Fibroblast of the aortic adventitia (primary cell): Measurements from ENCODE around the gene FAM193A. TPM values are rescaled to one million over a fixed set of nuclear protein-coding genes. Genes with fewer than 3 reads are reported as not detected.
"Not testable (repeated sequence)": the region's sequence is repeated elsewhere in the genome, so short reads cannot be mapped to it uniquely, and the experiment has no call there.

Experiments
- DNase-seq: peaks from one replicate; pipeline ENCODE4 v3.0.0-alpha.2; 2010; ENCODE audit warnings: low read depth
- H3K4me3 ChIP-seq: 2 replicates; pipeline ENCODE4 v1.5.1; 2011; ENCODE audit warnings: low read depth, mild to moderate bottlenecking, control low read depth, low read length, moderate library complexity
- total RNA-seq: library from RNA; depleted of rRNA; stranded (reverse); fragments of >200 nt; gene quantifications from 2 replicates; pipeline ENCODE4 v1.2.3, GENCODE V29; 2012; ENCODE audit warnings: low replicate concordance
- TF ChIP-seq, protein P1 (sequence below): IDR thresholded peaks from 2 replicates; pipeline ENCODE4 v1.5.1; 2011; ENCODE audit warnings: mild to moderate bottlenecking, low read length, control low read depth, inconsistent platforms; ENCODE audit not compliant: insufficient read depth

The FAM193A gene
- total RNA-seq, 1 donor, result 17.4 TPM

DNA sequence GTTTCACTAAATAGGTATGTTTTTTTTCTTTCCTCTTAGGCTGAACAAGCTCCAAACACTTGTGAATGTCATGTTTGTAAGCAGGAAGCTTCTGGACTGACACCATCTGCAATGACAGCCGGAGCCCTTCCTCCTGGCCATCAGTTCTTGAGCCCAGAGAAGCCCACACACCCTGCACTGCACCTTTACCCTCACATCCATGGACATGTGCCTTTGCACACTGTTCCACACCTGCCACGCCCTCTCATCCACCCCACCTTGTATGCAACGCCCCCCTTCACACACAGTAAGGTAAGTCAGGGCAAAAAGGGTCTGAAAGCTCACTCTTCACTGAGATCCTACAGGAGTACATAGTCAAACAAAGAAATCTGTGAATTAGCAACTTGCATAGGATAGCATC lies 135.6 kb downstream of the FAM193A start:
- TF ChIP-seq, protein P1, sequence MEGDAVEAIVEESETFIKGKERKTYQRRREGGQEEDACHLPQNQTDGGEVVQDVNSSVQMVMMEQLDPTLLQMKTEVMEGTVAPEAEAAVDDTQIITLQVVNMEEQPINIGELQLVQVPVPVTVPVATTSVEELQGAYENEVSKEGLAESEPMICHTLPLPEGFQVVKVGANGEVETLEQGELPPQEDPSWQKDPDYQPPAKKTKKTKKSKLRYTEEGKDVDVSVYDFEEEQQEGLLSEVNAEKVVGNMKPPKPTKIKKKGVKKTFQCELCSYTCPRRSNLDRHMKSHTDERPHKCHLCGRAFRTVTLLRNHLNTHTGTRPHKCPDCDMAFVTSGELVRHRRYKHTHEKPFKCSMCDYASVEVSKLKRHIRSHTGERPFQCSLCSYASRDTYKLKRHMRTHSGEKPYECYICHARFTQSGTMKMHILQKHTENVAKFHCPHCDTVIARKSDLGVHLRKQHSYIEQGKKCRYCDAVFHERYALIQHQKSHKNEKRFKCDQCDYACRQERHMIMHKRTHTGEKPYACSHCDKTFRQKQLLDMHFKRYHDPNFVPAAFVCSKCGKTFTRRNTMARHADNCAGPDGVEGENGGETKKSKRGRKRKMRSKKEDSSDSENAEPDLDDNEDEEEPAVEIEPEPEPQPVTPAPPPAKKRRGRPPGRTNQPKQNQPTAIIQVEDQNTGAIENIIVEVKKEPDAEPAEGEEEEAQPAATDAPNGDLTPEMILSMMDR, result no peak
- DNase-seq, result no peak
- H3K4me3 ChIP-seq, result no peak overlapping the region

DNA sequence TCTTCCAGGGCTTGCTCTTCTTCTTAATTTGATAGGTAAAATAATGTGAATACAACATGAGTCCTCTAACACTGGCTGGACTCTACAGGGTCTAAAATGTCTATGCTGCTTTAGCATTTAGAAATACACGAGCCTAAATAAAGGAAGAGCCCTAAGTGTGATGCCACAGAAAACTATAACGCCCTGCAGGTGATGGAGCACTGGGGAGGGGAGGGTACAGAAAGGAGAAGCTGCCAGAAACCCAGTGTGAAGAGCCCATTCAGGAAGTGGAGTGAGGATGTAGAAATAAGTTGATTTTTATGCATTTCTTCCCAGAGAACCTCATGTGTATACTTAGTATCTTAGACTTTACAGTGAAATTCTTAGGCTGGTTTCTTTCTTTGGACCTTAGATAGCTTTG lies 136.3 kb downstream of the FAM193A start:
- no peak for DNase-seq
- TF ChIP-seq, protein P1, result no peak
- H3K4me3 ChIP-seq, result no peak overlapping the region

DNA sequence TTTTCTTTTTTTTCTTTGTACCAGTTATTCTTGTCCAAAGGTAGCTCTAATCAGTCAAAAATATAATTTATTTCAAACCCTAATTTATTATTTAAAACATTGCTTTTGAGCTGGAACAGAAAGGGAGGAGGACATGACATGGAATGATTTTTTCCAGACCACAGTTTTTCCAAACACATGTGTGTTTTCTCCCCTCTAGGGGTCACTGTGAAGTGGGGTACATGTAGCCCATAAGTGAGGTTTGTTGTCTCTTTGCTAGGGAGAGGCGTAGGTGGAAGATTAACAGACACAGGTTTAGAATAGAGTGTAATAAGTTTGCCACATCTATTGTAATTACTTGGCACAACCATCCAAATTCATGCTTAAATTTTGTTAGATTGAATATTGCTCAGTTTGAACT lies 136.7 kb downstream of the FAM193A start:
- DNase-seq, result peak; percentile 4
- TF ChIP-seq, protein P1, result peak; percentile 43
- H3K4me3 ChIP-seq, result no peak overlapping the region

DNA sequence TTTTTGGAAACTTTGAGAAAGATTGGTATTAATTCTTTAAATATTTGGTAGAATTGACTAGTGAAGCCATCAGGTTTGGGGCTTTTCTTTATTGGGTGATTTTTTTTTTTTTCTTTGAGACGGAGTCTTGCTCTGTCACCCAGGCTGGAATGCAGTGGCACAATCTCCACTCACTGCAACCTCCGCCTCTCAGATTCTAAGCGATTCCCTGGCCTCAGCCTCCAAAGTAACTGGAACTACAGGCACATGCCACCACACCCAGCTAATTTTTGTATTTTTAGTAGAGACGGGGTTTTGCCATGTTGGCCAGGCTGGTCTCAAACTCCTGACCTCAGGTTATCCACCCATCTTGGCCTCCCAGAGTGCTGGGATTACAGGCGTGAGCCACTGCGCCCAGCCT lies 143.3 kb downstream of the FAM193A start:
- not testable (repeated sequence) for DNase-seq

DNA sequence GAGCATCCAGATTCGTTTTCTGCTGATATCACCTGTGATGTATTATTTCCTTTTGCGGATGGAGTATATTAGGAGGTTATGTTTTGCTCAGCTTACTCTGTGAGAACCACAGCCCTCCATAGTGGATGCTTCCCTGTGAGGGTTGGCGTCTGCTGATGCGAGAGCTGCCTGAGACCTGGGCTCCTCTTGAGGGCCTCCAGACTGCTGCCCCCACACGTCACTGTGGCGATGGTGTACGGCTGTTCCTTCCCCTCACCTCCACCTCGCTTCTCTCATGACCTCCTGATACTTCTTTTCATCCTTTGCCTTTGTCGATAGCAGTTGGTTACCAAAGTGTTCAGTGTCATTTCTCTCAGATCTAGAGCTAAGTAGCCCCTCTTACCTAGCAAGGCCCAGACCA lies 148.0 kb downstream of the FAM193A start:
- DNase-seq, result no peak
- no peak overlapping the region for H3K4me3 ChIP-seq
- TF ChIP-seq, protein P1, result no peak

More for the DNA sequence above, 143.3 kb downstream of the FAM193A start:
- H3K4me3 ChIP-seq, result not testable (repeated sequence)

DNA sequence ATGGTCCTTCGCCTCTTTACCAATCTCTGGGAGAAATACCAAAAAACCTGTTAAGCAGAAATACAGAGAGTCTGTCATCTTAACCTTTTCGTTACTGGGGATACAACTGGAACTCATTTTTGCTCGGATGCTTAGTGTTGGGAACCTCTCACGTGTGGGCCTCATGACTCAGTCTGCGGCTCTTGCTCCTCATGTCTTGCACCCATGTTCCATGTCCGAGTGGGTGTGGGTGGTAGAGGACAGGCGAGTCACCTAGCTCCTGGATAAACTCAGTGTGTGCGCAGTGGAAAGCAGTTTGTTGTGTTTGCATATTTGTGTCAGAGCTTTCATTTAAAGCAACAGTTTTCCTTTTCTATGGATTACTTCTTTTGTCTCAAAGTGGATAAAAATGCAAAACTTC lies 149.1 kb downstream of the FAM193A start:
- DNase-seq, result peak; percentile 11
- no peak overlapping the region for H3K4me3 ChIP-seq
- TF ChIP-seq, protein P1, result no peak

DNA sequence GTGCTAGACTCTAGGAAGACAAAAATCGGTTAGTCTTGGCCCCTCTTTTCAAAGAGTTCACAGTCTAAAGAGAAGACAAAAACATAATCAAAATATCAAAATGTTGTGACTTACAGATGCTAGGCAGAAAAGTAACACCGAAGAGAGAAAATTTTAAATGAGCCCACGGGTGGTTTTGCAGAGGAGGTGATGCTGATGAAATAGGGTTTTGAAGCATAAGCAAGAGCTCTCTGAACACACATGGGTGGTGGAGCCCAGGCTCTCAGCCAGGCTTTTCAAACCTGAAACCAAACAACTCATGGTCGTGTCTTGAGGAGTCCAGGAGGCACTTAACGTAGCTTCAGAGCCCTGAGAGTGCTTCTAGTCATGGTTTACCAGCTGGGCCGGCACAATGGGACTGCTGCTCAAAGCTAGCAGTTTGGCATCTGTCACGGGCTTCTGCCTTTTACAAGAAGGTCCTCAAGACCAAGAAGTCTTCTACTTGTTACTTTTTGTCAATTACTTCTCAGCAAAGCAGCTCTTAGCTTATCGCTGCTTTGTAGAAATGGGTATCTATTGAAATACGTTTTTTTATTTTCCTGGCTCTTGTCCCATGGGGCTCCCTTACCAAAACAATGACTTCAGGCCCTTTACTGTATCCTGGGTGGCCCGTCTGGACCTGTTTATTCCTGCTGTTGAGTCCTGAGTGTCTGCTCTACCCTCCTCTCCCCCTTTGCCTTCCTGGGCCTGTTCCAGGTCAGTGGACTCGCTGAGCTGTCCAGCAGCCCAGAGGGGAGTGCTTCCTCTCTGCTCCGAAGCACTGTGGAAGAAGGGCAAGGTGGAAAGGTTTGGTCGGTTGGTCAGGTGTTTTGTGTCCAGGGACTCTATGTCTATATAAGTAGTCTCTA lies 150.2 kb downstream of the FAM193A start:
- DNase-seq, result no peak
- H3K4me3 ChIP-seq, result no peak overlapping the region
- TF ChIP-seq, protein P1, result no peak
